DMS153 treated with DMSO at 0.1 percent for 48 hours (cell line): ENCODE measurements around the gene MYOT.

Experiments
- DNase-seq: peaks from one replicate; lab custom pipeline; 2025; ENCODE audit not compliant: unreplicated experiment; lab: John Stamatoyannopoulos, UW

The MYOT gene

DNA sequence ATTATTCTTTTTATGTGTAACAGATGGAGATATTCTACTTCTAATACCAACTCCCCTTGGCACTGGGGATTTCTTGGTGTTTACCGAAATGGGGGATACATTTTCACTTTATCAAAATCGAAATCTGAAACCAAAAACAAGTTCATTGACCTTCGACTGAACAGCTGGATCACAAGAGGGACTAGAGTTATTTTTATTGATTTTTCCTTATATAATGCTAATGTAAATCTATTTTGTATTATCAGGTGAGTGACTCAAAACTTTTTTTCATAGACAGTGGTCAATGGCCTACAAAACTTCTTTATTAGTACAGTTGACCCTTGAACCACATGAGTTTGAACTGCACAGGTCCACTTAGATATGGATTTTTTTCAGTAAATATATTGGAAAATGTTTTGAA is 31.8 kb downstream of the MYOT start:
- DNase-seq: no peak

DNA sequence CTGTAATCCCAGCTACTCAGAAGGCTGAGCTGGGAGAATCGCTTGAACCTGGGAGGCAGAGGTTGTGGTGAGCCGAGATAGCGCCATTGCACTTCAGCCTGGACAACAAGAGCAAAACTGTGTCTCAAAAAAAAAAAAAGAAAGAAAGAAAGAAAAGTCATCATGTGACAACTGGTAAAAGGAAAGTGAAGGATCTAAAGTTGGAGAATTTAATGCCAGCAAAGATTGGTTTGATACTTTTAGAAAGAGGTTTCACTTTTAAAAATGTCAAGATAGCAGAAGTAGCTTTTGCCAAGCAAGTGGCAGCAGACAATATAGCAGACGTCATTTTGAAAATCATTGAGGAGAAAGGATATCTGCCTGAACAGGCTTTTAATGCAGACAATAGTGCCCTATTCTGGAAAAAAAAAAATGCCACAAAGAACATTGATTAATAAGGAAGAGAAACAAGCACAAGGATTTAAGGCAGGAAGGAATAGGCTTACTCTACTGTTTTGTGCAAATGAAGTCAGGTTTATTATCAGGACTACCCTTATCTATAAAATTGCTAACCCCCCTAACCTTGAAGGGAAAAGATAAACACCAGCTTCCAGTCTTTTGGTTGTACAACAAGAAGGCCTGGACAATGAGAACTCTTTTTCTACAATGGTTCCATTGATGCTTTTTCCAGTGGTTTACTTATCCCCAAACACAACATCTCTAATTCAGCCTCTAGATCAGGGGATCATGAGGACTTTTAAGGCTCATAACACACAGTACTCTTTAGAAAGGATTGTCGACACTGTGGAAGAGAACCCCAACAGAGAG is 33.6 kb downstream of the MYOT start:
- DNase-seq: no peak

- DNase-seq: no peak
Measured at GRCh38 chr5:137902408-137903133, 34.9 kb downstream of the MYOT start.

- no peak for DNase-seq
Measured at GRCh38 chr5:137914758-137915157, 47.1 kb downstream of the MYOT start.

DNA sequence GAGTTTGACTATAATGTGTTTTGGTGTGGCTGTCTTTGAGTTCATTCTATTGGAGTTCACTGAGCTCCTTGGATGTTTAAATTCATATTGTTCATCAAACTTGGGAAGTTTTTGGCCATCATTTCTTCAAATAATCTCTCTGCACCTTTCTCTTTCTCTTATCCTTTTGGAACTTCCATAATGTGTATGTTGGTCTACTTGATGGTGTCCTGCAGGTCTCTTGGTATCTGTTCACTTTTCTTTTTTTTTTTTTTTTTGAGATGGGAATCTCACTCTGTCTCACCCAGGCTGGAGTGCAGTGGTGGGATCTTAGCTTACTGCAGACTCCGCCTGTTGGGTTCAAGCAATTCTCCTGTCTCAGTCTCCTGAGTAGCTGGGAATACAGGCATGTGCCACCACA is 49.3 kb downstream of the MYOT start:
- no peak for DNase-seq

GRCh38 chr5:137921931-137922330 is 54.3 kb downstream of the MYOT start:
- DNase-seq: no peak

DNA sequence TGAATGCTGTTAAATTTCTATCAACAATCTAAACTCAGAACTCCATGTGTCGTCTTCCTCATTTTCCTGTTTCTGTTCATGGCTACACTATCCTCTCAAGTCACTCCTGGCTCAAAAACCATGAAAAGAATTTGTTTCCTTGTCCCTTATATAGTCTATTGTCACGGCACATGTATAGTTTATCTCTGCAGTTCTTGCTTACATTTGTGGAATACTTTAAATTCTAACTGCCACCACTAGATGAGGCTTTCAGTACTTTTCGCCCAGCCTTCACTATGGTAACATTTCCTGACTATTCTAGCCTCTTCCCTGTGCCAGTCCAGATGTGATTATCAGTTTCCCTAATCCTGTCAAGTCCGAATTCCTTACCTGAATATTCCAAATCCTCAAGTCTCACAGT is 56.2 kb downstream of the MYOT start:
- DNase-seq: no peak

- DNase-seq: no peak
Measured at GRCh38 chr5:137932800-137933199, 65.1 kb downstream of the MYOT start.

- DNase-seq: no peak
Measured at GRCh38 chr5:137933491-137933911, 65.8 kb downstream of the MYOT start.

- DNase-seq: no peak
Measured at GRCh38 chr5:137935190-137935589, 67.5 kb downstream of the MYOT start.

DNA sequence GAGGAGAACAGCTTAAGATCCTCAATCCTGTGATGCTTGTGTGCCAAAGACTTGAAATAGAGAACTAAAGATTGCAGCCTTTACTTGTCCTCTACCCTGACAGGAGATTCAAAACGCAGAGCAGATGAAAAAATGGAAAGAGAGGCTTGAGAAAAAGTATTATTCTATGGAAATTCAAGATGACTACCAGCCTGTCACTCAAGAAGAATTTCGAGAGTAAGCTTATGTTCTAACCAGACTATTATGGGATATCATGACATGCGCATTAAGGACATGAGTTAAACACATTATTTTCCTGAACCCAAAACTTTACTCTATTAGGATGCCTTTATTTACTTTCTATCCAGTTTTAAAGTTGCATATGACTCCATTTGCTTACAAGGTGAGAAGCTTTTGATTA is 68.0 kb downstream of the MYOT start:
- DNase-seq: no peak
